Measurements from ENCODE around the gene CAB39L. TPM values are rescaled to one million over a fixed set of nuclear protein-coding genes. Genes with fewer than 3 reads are reported as not detected.

CAB39L gene
- total RNA-seq, 2 donors from 2014 or later = 5.3 to 8.6 TPM

DNA sequence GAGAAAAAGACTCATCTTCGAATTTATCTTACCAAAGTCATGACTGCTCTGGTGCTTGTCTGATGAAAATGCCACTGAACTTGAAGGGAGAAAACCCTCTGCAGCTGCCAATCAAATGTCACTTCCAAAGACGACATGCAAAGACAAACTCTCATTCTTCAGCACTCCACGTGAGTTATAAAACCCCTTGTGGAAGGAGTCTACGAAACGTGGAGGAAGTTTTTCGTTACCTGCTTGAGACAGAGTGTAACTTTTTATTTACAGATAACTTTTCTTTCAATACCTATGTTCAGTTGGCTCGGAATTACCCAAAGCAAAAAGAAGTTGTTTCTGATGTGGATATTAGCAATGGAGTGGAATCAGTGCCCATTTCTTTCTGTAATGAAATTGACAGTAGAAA lies 32.7 kb upstream of the CAB39L start:
- Histone ChIP-seq H3K9me3 (ENCODE audit: control insufficient read depth, low read length) (no peaks in the 10 kb centered on the region), H3K4me1 (ENCODE audit: control insufficient read depth, insufficient read depth, low read length) (no peaks in the 10 kb centered on the region), H3K27ac (ENCODE audit: low read depth, low read length) (no peak overlapping the region), H3K9ac (ENCODE audit: extremely low read depth, low read length, poor library complexity, severe bottlenecking) (no peak overlapping the region), H3K27me3 (ENCODE audit: control insufficient read depth, insufficient read depth, low read length, poor library complexity, severe bottlenecking) (no peaks in the 10 kb centered on the region), H3K4me3 (ENCODE audit: low read length) (no peak overlapping the region), H3K36me3 (ENCODE audit: control insufficient read depth, insufficient read depth, low read length) (peaks cover 41% of the 10 kb centered on the region)
- TF ChIP-seq, protein P1, sequence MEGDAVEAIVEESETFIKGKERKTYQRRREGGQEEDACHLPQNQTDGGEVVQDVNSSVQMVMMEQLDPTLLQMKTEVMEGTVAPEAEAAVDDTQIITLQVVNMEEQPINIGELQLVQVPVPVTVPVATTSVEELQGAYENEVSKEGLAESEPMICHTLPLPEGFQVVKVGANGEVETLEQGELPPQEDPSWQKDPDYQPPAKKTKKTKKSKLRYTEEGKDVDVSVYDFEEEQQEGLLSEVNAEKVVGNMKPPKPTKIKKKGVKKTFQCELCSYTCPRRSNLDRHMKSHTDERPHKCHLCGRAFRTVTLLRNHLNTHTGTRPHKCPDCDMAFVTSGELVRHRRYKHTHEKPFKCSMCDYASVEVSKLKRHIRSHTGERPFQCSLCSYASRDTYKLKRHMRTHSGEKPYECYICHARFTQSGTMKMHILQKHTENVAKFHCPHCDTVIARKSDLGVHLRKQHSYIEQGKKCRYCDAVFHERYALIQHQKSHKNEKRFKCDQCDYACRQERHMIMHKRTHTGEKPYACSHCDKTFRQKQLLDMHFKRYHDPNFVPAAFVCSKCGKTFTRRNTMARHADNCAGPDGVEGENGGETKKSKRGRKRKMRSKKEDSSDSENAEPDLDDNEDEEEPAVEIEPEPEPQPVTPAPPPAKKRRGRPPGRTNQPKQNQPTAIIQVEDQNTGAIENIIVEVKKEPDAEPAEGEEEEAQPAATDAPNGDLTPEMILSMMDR (conservative IDR thresholded peaks at IDR 0.05) = no peak
- H3K36me3 Mint-ChIP-seq (ENCODE audit: low read depth) = peaks cover 49% of the 10 kb centered on the region
- H3K9me3 Mint-ChIP-seq = no peaks in the 10 kb centered on the region
- H3K4me3 Mint-ChIP-seq = no peak overlapping the region
- H3K27me3 Mint-ChIP-seq (ENCODE audit: insufficient read depth) = no peaks in the 10 kb centered on the region
- WGBS, 2 experiments (ENCODE audit: insufficient coverage in 1 of 2, insufficient read length in 1 of 2) = 82 to 96% methylated on average over 3 to 7 of the region's 7 CpGs
- H3K4me1 Mint-ChIP-seq = no peaks in the 10 kb centered on the region
- H3K27ac Mint-ChIP-seq = no peak overlapping the region
- no peak for DNase-seq

DNA sequence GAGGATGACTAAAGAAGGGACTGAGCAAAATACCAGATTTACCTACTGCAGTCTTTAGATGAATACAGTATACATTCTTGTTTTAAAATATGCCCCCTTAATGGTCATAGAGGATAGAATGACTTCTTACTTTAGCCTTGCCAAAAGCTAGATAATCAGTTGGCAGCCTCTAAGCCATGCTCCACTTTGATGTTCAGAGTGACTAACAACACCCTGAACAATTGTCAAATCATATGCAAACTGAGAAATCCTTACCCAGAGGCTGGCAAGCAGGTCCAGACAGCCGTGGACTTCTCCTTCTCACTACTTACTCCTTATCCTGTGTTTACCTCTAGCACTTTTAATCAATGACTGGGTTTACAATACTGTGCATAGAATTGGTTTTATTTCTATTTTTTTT lies 28.3 kb upstream of the CAB39L start:
- TF ChIP-seq, protein P1 (conservative IDR thresholded peaks at IDR 0.05) = no peak
- 67% methylated on average over 1 of the region's 1 CpG; no CpG with 5 or more reads in 1 of the 2 experiments for WGBS, 2 experiments (ENCODE audit: insufficient coverage in 1 of 2, insufficient read length in 1 of 2)

DNA sequence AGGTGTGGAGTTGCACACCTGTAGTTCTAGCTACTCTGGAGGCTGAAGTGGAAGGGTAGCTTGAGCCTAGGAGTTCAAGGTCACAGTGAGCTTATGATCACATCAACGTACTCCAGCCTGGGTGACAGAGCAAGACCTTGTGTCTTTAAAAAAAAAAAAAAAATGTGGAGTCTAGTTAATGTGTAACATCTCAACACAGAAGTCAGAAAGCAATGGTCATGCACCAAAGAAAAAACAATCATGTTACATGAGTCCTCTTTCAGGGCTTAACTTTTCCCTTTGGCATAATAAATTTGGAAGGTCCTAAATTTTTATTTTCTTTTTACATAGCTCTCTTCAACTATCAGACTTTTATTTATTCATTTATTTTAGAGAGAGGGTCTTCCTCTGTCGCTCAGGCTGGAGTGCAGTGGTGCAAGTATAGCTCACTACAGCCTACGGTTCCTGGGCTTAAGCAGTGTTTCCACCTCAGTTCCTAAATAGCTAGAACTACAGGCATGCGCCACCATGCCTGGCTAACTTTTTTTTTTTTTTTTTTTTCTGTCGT lies 22.5 kb upstream of the CAB39L start:
- TF ChIP-seq, protein P1 (conservative IDR thresholded peaks at IDR 0.05) = no peak
- peaks cover 38% of the 10 kb centered on the region for H3K9me3 Mint-ChIP-seq
- WGBS, 2 experiments (ENCODE audit: insufficient coverage in 1 of 2, insufficient read length in 1 of 2) = 73 to 92% methylated on average over 2 to 5 of the region's 5 CpGs
- H3K27me3 Mint-ChIP-seq (ENCODE audit: insufficient read depth) = no peaks in the 10 kb centered on the region
- Histone ChIP-seq H3K9ac (ENCODE audit: extremely low read depth, low read length, poor library complexity, severe bottlenecking) (no peak overlapping the region), H3K4me3 (ENCODE audit: low read length) (no peak overlapping the region), H3K27me3 (ENCODE audit: control insufficient read depth, insufficient read depth, low read length, poor library complexity, severe bottlenecking) (no peaks in the 10 kb centered on the region), H3K9me3 (ENCODE audit: control insufficient read depth, low read length) (peaks cover 38% of the 10 kb centered on the region), H3K36me3 (ENCODE audit: control insufficient read depth, insufficient read depth, low read length) (peaks cover 51% of the 10 kb centered on the region), H3K4me1 (ENCODE audit: control insufficient read depth, insufficient read depth, low read length) (no peaks in the 10 kb centered on the region), H3K27ac (ENCODE audit: low read depth, low read length) (no peak overlapping the region)
- peaks cover 62% of the 10 kb centered on the region for H3K36me3 Mint-ChIP-seq (ENCODE audit: low read depth)
- H3K4me3 Mint-ChIP-seq = no peak overlapping the region
- no peaks in the 10 kb centered on the region for H3K4me1 Mint-ChIP-seq
- H3K27ac Mint-ChIP-seq = no peak overlapping the region
- DNase-seq = no peak

More for the DNA sequence above, 28.3 kb upstream of the CAB39L start:
- Mint-ChIP-seq H3K27ac (no peak overlapping the region), H3K4me3 (no peak overlapping the region), H3K9me3 (no peaks in the 10 kb centered on the region), H3K36me3 (ENCODE audit: low read depth) (peaks cover 44% of the 10 kb centered on the region), H3K27me3 (ENCODE audit: insufficient read depth) (no peaks in the 10 kb centered on the region), H3K4me1 (no peaks in the 10 kb centered on the region)
- Histone ChIP-seq H3K27me3 (ENCODE audit: control insufficient read depth, insufficient read depth, low read length, poor library complexity, severe bottlenecking) (no peaks in the 10 kb centered on the region), H3K27ac (ENCODE audit: low read depth, low read length) (no peak overlapping the region), H3K4me1 (ENCODE audit: control insufficient read depth, insufficient read depth, low read length) (no peaks in the 10 kb centered on the region), H3K9ac (ENCODE audit: extremely low read depth, low read length, poor library complexity, severe bottlenecking) (no peak overlapping the region), H3K36me3 (ENCODE audit: control insufficient read depth, insufficient read depth, low read length) (peaks cover 40% of the 10 kb centered on the region), H3K9me3 (ENCODE audit: control insufficient read depth, low read length) (no peaks in the 10 kb centered on the region), H3K4me3 (ENCODE audit: low read length) (no peak overlapping the region)
- DNase-seq = no peak
